GM21381 (cell line): ENCODE data around the gene BCL11B.
"Not testable (repeated sequence)": the region's sequence is repeated elsewhere in the genome, so short reads cannot be mapped to it uniquely, and the experiment has no call there.

ENCODE experiments used
- ATAC-seq: cut with Tn5 transposase; IDR thresholded peaks from one replicate; pipeline ENCODE4 v1.9.1; 2021; ENCODE audit warnings: mild to moderate bottlenecking, moderate library complexity; ENCODE audit not compliant: unreplicated experiment

BCL11B gene

DNA sequence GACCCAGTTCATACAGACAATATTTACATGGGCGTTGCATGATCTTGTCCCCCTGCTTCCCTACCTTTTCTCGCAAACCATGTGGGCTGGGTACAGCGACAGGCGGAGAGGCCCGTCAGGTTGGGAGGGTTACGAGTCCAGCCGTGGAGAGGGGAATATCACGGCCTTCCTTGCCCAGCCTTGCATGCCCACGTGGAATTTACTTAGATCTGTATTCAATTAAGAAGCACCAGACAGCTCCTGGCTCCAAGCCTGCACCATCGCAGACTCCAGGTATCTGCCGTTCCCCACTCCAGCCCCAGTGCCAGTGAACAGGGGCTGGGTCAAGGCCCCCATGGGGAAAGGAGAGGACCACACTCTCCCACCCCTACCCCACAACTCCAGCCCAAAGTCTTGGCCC lies 29.8 kb downstream of the BCL11B start:
- no peak for ATAC-seq

- no peak for ATAC-seq
Measured at GRCh38 chr14:99241325-99242010, 30.5 kb downstream of the BCL11B start.

- no peak for ATAC-seq
Measured at GRCh38 chr14:99240627-99241324, 31.2 kb downstream of the BCL11B start.

- ATAC-seq: no peak
Measured at GRCh38 chr14:99239661-99240092, 32.3 kb downstream of the BCL11B start.

DNA sequence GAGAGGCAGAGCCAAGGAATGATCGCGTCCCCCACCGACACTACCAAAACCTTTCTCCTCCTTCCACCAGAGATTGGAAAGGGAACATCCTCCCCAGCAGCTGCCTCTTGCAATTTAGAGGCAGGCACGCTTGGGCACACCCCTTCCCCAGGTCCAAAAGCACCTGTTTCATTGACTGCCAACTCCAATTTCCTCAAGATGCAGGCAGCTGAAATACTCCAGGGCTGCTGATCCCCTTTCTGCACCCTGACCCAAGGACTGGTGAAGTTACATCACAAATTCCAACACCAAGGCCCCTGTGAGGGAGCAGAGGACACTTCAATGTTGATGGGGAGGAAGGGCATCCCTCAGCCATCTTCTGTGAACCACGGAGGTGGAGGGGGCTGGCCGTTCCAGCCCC lies 33.8 kb downstream of the BCL11B start:
- ATAC-seq: no peak

- no peak for ATAC-seq
Measured at GRCh38 chr14:99237288-99237687, 34.7 kb downstream of the BCL11B start.

- no peak for ATAC-seq
Measured at GRCh38 chr14:99236386-99237138, 35.4 kb downstream of the BCL11B start.

GRCh38 chr14:99235582-99236320 lies 36.2 kb downstream of the BCL11B start:
- no peak for ATAC-seq

DNA sequence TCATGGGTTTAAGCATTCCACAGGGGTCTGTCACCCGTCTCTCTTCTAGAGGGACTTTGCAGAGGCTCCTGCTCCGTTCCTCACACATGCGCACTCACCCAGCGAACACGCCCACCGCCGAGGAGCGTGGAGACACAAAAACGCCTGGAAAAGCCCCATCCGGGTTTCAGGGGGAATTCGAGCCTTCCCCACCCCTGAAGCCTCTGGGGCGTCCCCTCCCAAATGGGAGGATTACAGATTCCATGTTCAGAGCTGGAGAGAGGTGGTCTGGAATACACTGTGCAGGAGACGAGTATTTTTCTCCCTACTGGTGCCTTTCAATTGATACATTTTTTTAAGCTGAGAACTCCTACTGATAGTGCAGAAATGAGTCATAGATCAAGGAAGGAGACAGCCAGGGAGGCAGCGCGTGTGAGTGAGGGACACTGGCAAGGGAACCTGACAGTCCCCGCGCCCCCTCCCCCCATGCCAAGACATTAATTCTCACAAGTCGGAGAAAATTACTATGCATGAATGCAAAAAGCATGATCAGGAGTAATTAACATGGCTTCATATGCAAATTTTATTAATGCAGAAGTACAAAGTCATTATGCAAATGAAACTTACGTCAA lies 36.9 kb downstream of the BCL11B start:
- ATAC-seq: no peak

DNA sequence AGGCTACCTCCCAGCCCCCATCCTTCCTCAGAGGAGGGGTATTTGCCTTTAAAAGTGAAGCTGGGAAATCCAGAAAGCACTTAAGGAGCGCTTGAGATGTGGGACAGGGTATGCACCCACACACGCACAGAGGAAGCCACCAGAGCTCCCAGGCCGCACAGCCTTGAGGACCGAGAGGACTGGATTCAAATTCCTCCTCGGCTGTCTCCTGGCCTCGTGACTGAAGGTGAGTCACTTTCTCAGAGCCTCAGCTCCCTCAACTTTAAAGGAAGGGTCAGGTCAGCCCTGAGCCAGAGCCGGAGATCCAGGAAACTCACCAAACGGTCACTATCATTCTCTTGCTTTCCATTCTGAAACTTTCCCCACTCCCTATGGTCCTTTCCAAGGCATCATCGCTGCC lies 37.6 kb downstream of the BCL11B start:
- ATAC-seq: no peak

DNA sequence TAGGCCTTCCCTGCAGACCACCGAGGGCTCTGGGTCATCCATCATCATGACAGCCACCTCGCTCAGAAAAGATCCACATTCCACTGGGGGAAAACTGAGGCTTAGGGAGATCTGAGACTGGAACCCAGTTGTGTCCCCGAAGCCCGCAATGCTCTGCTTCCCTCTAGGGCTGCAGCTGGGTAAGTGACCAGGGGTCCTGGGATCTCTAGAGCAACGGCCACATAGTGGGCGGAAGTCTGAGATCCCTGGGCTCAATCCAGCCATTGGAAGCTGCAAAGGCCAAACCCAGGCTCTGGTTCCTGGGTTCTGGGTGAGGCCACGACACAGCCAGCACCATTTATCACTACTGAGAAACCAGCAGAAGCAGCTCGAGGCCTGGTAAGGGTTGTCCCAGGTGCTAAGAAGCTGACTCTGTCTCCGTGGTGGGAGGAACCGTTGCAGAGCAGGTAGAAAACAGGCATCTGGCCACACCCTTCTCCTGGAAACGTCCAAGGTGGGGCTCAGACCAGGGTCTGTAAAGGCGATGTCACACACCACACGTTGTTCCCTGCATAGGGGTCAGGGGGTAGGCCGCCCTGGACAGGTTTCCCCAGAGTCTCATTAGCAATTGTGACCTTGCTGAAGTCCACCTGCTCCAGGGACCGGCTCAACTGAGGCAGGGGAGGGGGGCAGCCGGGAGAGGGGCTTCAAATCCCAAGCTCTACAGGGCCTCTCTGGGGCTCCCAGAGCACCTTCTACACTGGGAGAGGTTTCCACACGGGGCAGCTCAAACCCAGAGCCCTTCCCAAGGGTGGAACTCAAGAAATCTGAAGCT lies 38.6 kb downstream of the BCL11B start:
- ATAC-seq: no peak

GRCh38 chr14:99232714-99233214 lies 39.2 kb downstream of the BCL11B start:
- ATAC-seq: no peak

- ATAC-seq: no peak
Measured at GRCh38 chr14:99231850-99232713, 39.9 kb downstream of the BCL11B start.

DNA sequence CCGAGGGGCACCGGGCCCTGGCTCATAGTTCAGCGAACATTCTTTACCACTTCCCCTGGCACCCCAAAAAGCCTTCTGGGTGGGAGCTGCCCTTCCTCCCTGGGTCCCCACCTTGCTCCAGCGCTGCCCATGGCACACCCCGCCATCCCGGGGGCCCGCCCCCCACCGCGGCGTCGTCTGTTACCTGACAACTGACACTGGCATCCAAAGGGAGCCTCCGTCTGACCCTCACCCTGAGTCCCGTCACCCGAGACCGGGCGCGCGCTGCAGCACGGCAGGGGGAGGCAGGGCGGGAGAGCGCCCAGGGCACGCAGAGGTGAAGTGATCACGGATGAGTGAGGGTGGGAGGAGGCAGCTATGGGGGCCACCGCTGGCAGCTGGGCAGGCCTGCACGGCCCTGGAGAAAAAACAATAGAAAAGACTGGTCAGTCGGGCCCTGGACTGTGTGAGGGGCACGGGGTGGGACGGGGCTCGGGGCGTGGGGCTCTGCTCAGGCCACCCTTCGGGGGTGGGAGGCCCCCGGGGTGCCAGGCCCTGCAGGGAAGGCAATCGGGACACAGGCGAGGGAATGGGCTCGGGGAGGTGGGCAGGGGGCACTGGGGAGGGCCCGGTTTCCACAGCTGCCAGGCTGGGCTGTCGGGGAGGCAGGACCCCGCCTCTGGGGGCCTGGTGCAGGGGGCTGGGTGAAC lies 40.7 kb downstream of the BCL11B start:
- ATAC-seq: no peak

GRCh38 chr14:99230208-99231151 lies 41.5 kb downstream of the BCL11B start:
- no peak for ATAC-seq

DNA sequence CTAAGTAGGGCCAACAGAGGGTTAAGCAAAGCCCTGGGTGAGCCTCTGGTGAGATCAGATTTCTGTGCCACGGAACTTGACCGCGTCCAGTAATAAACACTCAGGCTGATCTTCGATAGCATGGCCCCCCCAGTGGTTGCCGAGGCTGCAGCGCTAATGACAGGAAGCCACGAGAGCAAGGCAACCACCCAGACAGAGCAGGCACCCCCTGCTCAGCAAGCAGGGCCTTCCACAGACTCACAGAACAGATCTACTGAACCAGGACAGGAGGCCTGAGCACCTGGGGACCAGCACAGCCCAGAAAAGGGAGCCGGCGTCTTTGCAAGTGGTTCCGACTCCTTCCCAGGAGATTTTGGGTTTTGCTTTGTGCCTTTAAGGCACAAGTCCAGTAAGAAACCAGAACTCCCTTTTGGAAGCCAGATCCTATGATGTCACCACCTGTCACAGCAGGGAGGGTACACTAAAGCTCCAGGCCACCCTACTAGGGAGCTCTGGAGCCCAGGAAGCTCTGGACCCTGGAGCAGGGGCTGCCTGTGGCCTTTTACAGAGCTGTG lies 42.3 kb downstream of the BCL11B start:
- no peak for ATAC-seq

DNA sequence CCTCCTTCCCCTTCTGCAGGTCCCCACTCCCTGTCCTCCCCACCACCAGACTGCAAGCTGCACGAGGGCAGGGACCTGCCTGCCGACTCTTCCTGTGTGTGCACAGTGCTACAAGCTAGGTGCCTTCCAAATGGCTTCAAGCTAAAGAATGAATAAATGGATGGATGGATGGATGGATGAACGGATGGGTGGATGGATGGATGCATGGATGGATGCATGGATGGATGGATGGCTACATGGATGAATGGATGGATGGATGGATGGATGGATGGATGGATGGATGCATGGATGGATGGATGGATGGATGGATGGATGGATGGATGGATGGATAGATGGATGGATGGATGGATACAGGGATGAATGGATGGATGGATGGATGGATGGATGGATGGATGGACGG lies 43.2 kb downstream of the BCL11B start:
- ATAC-seq: not testable (repeated sequence)
